ENCODE results near the gene NOG. TPM values are rescaled to one million over a fixed set of nuclear protein-coding genes. Genes with fewer than 3 reads are reported as not detected.

The NOG gene
- total RNA-seq, 2 experiments from 2014 or later = 2.8 TPM

DNA sequence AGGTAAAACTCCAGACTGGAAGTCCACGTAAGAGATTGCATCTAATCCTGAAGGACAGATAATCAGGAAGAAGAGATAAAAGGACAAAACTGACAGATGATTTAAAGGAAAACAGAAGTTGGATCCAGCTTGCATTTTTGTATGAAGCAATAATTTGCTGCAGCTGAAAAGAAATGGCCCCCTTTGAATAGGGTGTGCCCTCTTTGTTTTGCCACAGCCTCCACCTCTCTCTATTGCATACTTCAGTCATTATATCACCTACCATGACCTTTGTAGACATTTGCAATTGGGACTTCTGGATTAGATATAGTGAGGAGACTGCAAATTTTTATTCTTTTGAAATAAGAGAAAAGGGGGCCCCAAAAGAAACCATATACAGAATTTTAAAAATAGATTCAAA lies 8.1 kb downstream of the NOG start:
- no peak overlapping the region for H3K4me3 Mint-ChIP-seq
- ATAC-seq (ENCODE audit: low read depth) (no peak), DNase-seq (no peak)
- POLR2A ChIA-PET = no interaction called here
- H3K4me1 Mint-ChIP-seq = peaks cover 30% of the 10 kb centered on the region
- no peaks in the 10 kb centered on the region for H3K36me3 Mint-ChIP-seq
- H3K27ac Mint-ChIP-seq = no peak overlapping the region
- peaks cover 4% of the 10 kb centered on the region for H3K9me3 Mint-ChIP-seq
- peaks cover 20% of the 10 kb centered on the region for H3K27me3 Mint-ChIP-seq

GRCh38 chr17:56602292-56603130 lies 9.0 kb downstream of the NOG start:
- POLR2A ChIA-PET = no interaction called here
- Mint-ChIP-seq H3K4me1 (peaks cover 24% of the 10 kb centered on the region), H3K36me3 (no peaks in the 10 kb centered on the region), H3K9me3 (peaks cover 4% of the 10 kb centered on the region), H3K27me3 (peaks cover 12% of the 10 kb centered on the region), H3K27ac (peak overlapping the region; percentile 31), H3K4me3 (no peak overlapping the region)
- no peak for DNase-seq
- peak; percentile 76 for ATAC-seq (ENCODE audit: low read depth)

- H3K4me1 Mint-ChIP-seq = peaks cover 16% of the 10 kb centered on the region
- POLR2A ChIA-PET = no interaction called here
- peaks cover 5% of the 10 kb centered on the region for H3K27me3 Mint-ChIP-seq
- no peaks in the 10 kb centered on the region for H3K36me3 Mint-ChIP-seq
- H3K9me3 Mint-ChIP-seq = peaks cover 4% of the 10 kb centered on the region
- H3K4me3 Mint-ChIP-seq = no peak overlapping the region
- ATAC-seq (ENCODE audit: low read depth) (no peak), DNase-seq (no peak)
- H3K27ac Mint-ChIP-seq = no peak overlapping the region
Measured at GRCh38 chr17:56603486-56604238, 10.2 kb downstream of the NOG start.

DNA sequence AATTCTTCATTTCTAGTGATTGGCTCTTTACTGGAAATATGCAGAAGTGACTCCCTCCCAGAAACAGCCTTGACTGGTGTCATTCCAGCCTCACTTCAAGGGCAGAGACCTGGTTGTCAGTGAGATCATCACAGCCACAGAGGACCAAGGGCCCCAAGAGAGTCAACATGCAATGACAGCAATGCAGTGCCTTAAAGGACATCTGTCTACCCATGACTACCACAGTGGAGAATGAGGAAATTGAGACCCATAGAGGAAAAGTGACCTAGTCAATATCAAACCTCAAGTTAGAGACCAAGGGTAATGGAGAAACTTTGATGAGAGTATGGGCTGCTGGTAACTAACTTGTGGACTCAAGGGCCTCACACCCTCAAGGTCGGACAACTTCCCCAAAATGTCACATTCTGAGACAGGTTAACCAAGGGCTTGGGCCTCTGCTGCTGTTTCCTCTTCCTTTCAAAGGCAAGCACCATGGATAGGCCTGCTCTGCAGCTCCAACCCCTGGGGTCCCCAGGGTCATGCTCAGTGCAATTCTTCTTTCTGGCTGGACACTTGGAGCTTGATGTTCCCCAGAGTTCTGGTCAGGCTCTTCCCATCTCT lies 11.3 kb downstream of the NOG start:
- POLR2A ChIA-PET = no interaction called here
- no peak for DNase-seq
- H3K4me3 Mint-ChIP-seq = no peak overlapping the region

GRCh38 chr17:56608944-56609343 lies 15.4 kb downstream of the NOG start:
- Mint-ChIP-seq H3K27ac (no peak overlapping the region), H3K36me3 (no peaks in the 10 kb centered on the region), H3K4me3 (no peak overlapping the region), H3K9me3 (peaks cover 6% of the 10 kb centered on the region), H3K4me1 (no peaks in the 10 kb centered on the region), H3K27me3 (peaks cover 5% of the 10 kb centered on the region)
- POLR2A ChIA-PET = no interaction called here
- ATAC-seq (ENCODE audit: low read depth) (no peak), DNase-seq (no peak)

More for the DNA sequence above, 11.3 kb downstream of the NOG start:
- H3K27me3 Mint-ChIP-seq = peaks cover 3% of the 10 kb centered on the region
- no peaks in the 10 kb centered on the region for H3K36me3 Mint-ChIP-seq
- ATAC-seq (ENCODE audit: low read depth) = no peak
- H3K9me3 Mint-ChIP-seq = peaks cover 4% of the 10 kb centered on the region
- no peak overlapping the region for H3K27ac Mint-ChIP-seq
- peaks cover 7% of the 10 kb centered on the region for H3K4me1 Mint-ChIP-seq

DNA sequence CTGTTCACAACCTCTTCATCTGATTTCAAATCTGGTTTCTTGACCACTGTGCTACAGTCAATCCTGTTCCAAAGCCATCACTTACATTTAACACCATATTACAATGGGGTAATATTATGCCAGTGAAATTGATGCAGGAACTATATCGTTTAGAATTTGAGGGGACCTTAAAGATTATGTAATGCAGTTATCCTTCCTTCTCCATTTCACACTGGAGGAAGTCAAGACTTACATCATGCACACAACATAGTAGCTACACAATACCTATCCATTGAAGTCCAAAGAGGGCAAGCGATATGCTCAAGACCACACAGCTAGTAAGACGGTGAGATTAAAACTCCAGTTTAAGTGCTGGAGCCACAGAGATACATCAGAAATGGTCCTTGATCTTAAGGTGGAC lies 16.8 kb downstream of the NOG start:
- ATAC-seq (ENCODE audit: low read depth) = no peak
- Mint-ChIP-seq H3K9me3 (peaks cover 5% of the 10 kb centered on the region), H3K27me3 (peaks cover 4% of the 10 kb centered on the region), H3K4me3 (no peak overlapping the region), H3K4me1 (no peaks in the 10 kb centered on the region), H3K27ac (no peak overlapping the region), H3K36me3 (no peaks in the 10 kb centered on the region)
- DNase-seq = no peak
- POLR2A ChIA-PET = no interaction called here

- Mint-ChIP-seq H3K4me3 (no peak overlapping the region), H3K9me3 (peaks cover 3% of the 10 kb centered on the region), H3K36me3 (no peaks in the 10 kb centered on the region), H3K4me1 (no peaks in the 10 kb centered on the region), H3K27me3 (peaks cover 3% of the 10 kb centered on the region), H3K27ac (no peak overlapping the region)
- DNase-seq (no peak), ATAC-seq (ENCODE audit: low read depth) (no peak)
- POLR2A ChIA-PET = no interaction called here
Measured at GRCh38 chr17:56613131-56613530, 19.6 kb downstream of the NOG start.

- POLR2A ChIA-PET = no interaction called here
- Mint-ChIP-seq H3K4me3 (no peak overlapping the region), H3K27me3 (peaks cover 3% of the 10 kb centered on the region), H3K4me1 (no peaks in the 10 kb centered on the region), H3K36me3 (no peaks in the 10 kb centered on the region), H3K9me3 (peaks cover 3% of the 10 kb centered on the region), H3K27ac (no peak overlapping the region)
- no peak for DNase-seq
- ATAC-seq (ENCODE audit: low read depth) = no peak
Measured at GRCh38 chr17:56614522-56614921, 21.0 kb downstream of the NOG start.

DNA sequence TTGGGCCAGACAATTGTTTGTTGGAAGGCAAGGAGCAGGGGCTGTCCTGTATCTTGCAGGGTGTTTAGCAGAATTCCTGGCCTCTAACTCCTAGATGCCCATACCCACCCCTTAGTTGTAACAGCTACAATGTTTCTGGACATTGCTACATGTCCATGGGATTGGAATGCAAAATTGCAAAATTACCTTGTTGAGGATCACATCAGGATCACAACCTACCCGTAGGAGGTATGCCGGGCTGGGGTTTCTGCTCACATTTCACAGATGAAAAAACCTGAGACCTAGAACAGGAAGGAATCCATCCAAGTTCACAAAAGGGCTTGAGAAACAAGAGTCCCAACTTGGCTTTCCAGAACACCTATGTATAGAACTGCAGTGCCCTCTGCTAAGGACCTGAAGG lies 22.7 kb downstream of the NOG start:
- ATAC-seq (ENCODE audit: low read depth) (no peak), DNase-seq (no peak)
- no peaks in the 10 kb centered on the region for H3K4me1 Mint-ChIP-seq
- H3K36me3 Mint-ChIP-seq = no peaks in the 10 kb centered on the region
- H3K27ac Mint-ChIP-seq = no peak overlapping the region
- no peak overlapping the region for H3K4me3 Mint-ChIP-seq
- peaks cover 3% of the 10 kb centered on the region for H3K9me3 Mint-ChIP-seq
- peaks cover 3% of the 10 kb centered on the region for H3K27me3 Mint-ChIP-seq
- POLR2A ChIA-PET = no interaction called here

- POLR2A ChIA-PET = no interaction called here
- H3K9me3 Mint-ChIP-seq = no peaks in the 10 kb centered on the region
- H3K27me3 Mint-ChIP-seq = no peaks in the 10 kb centered on the region
- no peak for ATAC-seq (ENCODE audit: low read depth)
- H3K36me3 Mint-ChIP-seq = no peaks in the 10 kb centered on the region
- H3K27ac Mint-ChIP-seq = no peak overlapping the region
- H3K4me1 Mint-ChIP-seq = no peaks in the 10 kb centered on the region
- no peak for DNase-seq
- no peak overlapping the region for H3K4me3 Mint-ChIP-seq
Measured at GRCh38 chr17:56623383-56623782, 29.9 kb downstream of the NOG start.

DNA sequence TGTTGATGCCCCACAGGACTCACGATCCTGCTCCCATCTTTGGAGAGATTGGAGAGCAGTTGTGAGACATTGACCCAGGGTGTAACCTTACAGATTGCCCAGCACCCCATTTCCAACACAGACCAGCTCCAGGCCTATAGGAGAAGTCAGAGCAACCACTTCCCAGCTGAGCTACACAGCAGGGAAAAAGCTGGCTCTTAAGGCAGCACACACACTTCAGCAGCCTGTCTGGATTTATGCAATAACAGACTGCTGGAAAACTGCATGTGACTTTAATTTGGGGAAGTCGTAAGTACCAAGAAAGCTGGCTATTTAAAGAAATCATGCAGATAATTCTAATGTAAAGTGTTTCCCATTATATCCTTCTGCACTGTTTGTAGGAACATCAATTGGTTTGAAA lies 30.8 kb downstream of the NOG start:
- POLR2A ChIA-PET = no interaction called here
- Mint-ChIP-seq H3K36me3 (no peaks in the 10 kb centered on the region), H3K27me3 (no peaks in the 10 kb centered on the region), H3K27ac (no peak overlapping the region), H3K4me1 (no peaks in the 10 kb centered on the region), H3K9me3 (no peaks in the 10 kb centered on the region), H3K4me3 (no peak overlapping the region)
- no peak for ATAC-seq (ENCODE audit: low read depth)
- no peak for DNase-seq

GRCh38 chr17:56624912-56625311 lies 31.4 kb downstream of the NOG start:
- no peak overlapping the region for H3K27ac Mint-ChIP-seq
- no peaks in the 10 kb centered on the region for H3K36me3 Mint-ChIP-seq
- no peaks in the 10 kb centered on the region for H3K27me3 Mint-ChIP-seq
- DNase-seq (no peak), ATAC-seq (ENCODE audit: low read depth) (no peak)
- POLR2A ChIA-PET = no interaction called here
- H3K4me1 Mint-ChIP-seq = peaks cover under 1% of the 10 kb centered on the region
- H3K9me3 Mint-ChIP-seq = no peaks in the 10 kb centered on the region
- no peak overlapping the region for H3K4me3 Mint-ChIP-seq

DNA sequence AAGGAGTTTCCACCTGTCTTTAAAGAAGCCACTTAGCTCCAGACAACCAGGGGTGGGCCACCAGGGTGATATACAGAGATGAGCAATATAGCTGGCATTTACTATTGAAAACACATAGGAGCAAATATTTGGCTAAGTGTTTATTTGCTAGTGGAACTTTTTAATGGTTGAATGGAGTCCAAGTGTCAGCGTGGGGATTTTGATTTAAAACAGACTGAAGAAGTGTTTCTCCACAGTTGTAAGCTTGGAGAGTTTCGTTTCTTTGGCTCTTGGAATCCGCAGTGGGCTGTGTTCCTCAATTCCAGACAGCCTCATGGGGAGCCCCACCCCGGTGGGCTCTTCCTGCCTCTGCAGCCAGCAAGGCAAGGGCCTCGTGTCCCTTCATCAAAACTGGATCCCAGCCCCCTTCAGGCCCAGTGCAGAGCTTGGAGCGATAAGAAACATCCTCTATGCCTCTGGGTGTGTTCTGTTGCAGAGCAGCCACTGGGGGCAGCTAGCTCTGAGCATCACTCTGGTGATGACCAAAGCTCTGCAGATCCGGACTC lies 36.1 kb downstream of the NOG start:
- H3K27ac Mint-ChIP-seq = no peak overlapping the region
- no peaks in the 10 kb centered on the region for H3K27me3 Mint-ChIP-seq
- no peaks in the 10 kb centered on the region for H3K9me3 Mint-ChIP-seq
- POLR2A ChIA-PET = no interaction called here
- ATAC-seq (ENCODE audit: low read depth) (no peak), DNase-seq (no peak)
- no peaks in the 10 kb centered on the region for H3K36me3 Mint-ChIP-seq
- peaks cover 1% of the 10 kb centered on the region for H3K4me1 Mint-ChIP-seq
- no peak overlapping the region for H3K4me3 Mint-ChIP-seq

GRCh38 chr17:56630202-56630601 lies 36.7 kb downstream of the NOG start:
- no peak for DNase-seq
- no peak for ATAC-seq (ENCODE audit: low read depth)
- H3K4me1 Mint-ChIP-seq = peaks cover 1% of the 10 kb centered on the region
- H3K4me3 Mint-ChIP-seq = no peak overlapping the region
- no peaks in the 10 kb centered on the region for H3K27me3 Mint-ChIP-seq
- H3K9me3 Mint-ChIP-seq = no peaks in the 10 kb centered on the region
- POLR2A ChIA-PET = no interaction called here
- no peak overlapping the region for H3K27ac Mint-ChIP-seq
- H3K36me3 Mint-ChIP-seq = no peaks in the 10 kb centered on the region

All from activated naive CD8-positive, alpha-beta T cell treated with anti-CD3 and anti-CD28 coated beads, Interleukin-2, amount 10 ng/mL, durations not matched to agents 7 days and 5 days (primary cell).